Right lobe of liver (tissue), 6 donors: ENCODE results near the gene GRM5. TPM values are rescaled to one million over a fixed set of nuclear protein-coding genes. Genes with fewer than 3 reads are reported as not detected.
"Not testable (repeated sequence)": the region's sequence is repeated elsewhere in the genome, so short reads cannot be mapped to it uniquely, and the experiment has no call there.

Experiments used
- ATAC-seq, 4 donors: fragments of 200-7000 bp; cut with Tn5 transposase; one replicate each; pipeline ENCODE4 v1.9.1; 2020; ENCODE audit warnings: mild to moderate bottlenecking in 4 of 4, moderate library complexity in 4 of 4
- DNase-seq, 3 donors: peaks; one replicate each; pipeline ENCODE4 v3.0.0-alpha.2; 2020
- H3K27ac ChIP-seq, 3 donors: fragments of 200-600 bp; one replicate each; pipeline ENCODE4 v1.8.0; 2022
- H3K27me3 ChIP-seq, 2 donors: fragments of 200-600 bp; one replicate each; pipeline ENCODE4 v1.8.0; 2022
- H3K36me3 ChIP-seq, 4 donors: fragments of 200-600 bp; sonication (generic) in 1 of 4; one replicate each; pipeline versions ENCODE4 v1.5.1 to v1.8.0; 2017 to 2022; ENCODE audit warnings: control low read depth in 1 of 4
- H3K4me1 ChIP-seq, 4 donors: fragments of 200-600 bp; sonication (generic) in 1 of 4; one replicate each; pipeline versions ENCODE4 v1.5.1 to v1.8.0; 2017 to 2022; ENCODE audit warnings: control low read depth in 1 of 4
- H3K4me3 ChIP-seq, 3 donors: fragments of 200-600 bp; one replicate each; pipeline ENCODE4 v1.8.0; 2022
- H3K9me3 ChIP-seq, 4 donors: fragments of 200-600 bp; sonication (generic) in 1 of 4; one replicate each; pipeline versions ENCODE4 v1.5.1 to v1.8.0; 2017 to 2022; ENCODE audit warnings: control low read depth in 1 of 4
- CTCF ChIP-seq, 4 donors: fragments of 200-600 bp in 3 of 4; fragments of 450-650 bp in 1 of 4; IDR thresholded peaks; one replicate each; pipeline versions ENCODE4 v1.5.1 to v1.8.0; 2016 to 2022; ENCODE audit warnings: antibody characterized with exemption in 4 of 4, mild to moderate bottlenecking in 2 of 4
- POLR2A ChIP-seq: fragments of 450-650 bp; IDR thresholded peaks from one replicate; pipeline ENCODE4 v1.6.1; 2017; ENCODE audit warnings: antibody characterized with exemption, mild to moderate bottlenecking
- WGBS: methylation state at CpG from one replicate; pipeline ENCODE4 v1.1.6; 2018; ENCODE audit warnings: low coverage, low lambda C conversion rate; ENCODE audit not compliant: insufficient coverage; ENCODE audit errors: missing lambda C conversion rate; 5-methylcytosine and 5-hydroxymethylcytosine counted together
- intact Hi-C, 2 donors: fragments of 100-400 bp; cut with DNase I; formaldehyde crosslinking; loops; one replicate each; pipeline versions ENCODE4 v1.11.2 to v1.14.1; 2022
- small RNA-seq, 2 experiments: library from RNA; depleted of rRNA; stranded (forward); fragments of <200 nt; gene quantifications; one replicate each; pipeline ENCODE3, GENCODE V24; 2016
- total RNA-seq, 6 experiments: library from RNA; depleted of rRNA in 2 of 6; stranded (reverse); fragments of >200 nt in 2 of 6; fragmentation: NEBNext Ultra II Directional in 3 of 6; extraction: Animal tissue kit (Norgen Biotek cat#: 25700) in 3 of 6; gene quantifications; one replicate each; pipeline versions ENCODE4 v1.1.0 to v1.2.4, GENCODE V29; 2016 to 2023
- donor health status: DM: no; HTN: yes; CAD: no.
- donor health status: DM: no; HTN: no; CAD: no.
- donor health status: DM: no; HTN: no; CAD: no.
- donor health status: DM: no; HTN: yes; CAD: no.
- donor health status: DM: no; HTN: yes; CAD: no.

GRM5 gene
- total RNA-seq, 6 experiments from 2014 or later, result not detected

GRCh38 chr11:88464528-88464927 lies 601.3 kb downstream of the GRM5 start:
- no peaks in the 10 kb centered on the region for H3K4me1 ChIP-seq
- TF ChIP-seq CTCF (IDR thresholded peaks at IDR 0.05) (no peak), POLR2A (no peak)
- intact Hi-C loops, result no loop called here
- ATAC-seq (no peak), DNase-seq (no peak)
- 63% methylated on average over 4 of the region's 4 CpGs for WGBS
- no peak overlapping the region for H3K4me3 ChIP-seq
- no peaks in the 10 kb centered on the region for H3K27me3 ChIP-seq
- no peak overlapping the region for H3K27ac ChIP-seq
- no peaks in the 10 kb centered on the region for H3K9me3 ChIP-seq
- H3K36me3 ChIP-seq, result no peaks in the 10 kb centered on the region

- DNase-seq, result not testable (repeated sequence)
Measured at GRCh38 chr11:88463301-88463700, 602.5 kb downstream of the GRM5 start.

GRCh38 chr11:88458047-88458446 lies 607.7 kb downstream of the GRM5 start:
- H3K4me1 ChIP-seq, H3K4me3 ChIP-seq, H3K27ac ChIP-seq, DNase-seq, ATAC-seq, H3K36me3 ChIP-seq, H3K9me3 ChIP-seq, intact Hi-C loops, H3K27me3 ChIP-seq: not testable (repeated sequence)
- WGBS, result 86% methylated on average over 4 of the region's 4 CpGs

More at GRCh38 chr11:88463301-88463700, 602.5 kb downstream of the GRM5 start:
- H3K4me3 ChIP-seq, H3K4me1 ChIP-seq, H3K9me3 ChIP-seq, H3K27me3 ChIP-seq, intact Hi-C loops, H3K36me3 ChIP-seq, ATAC-seq, H3K27ac ChIP-seq: not testable (repeated sequence)
- 63% methylated on average over 4 of the region's 6 CpGs for WGBS

GRCh38 chr11:88455974-88456373 lies 609.8 kb downstream of the GRM5 start:
- WGBS, result 70% methylated on average over 2 of the region's 2 CpGs
- DNase-seq (no peak), ATAC-seq (no peak)
- no peaks in the 10 kb centered on the region for H3K36me3 ChIP-seq
- H3K4me1 ChIP-seq, result no peaks in the 10 kb centered on the region
- no peaks in the 10 kb centered on the region for H3K27me3 ChIP-seq
- intact Hi-C loops, result no loop called here
- no peaks in the 10 kb centered on the region for H3K9me3 ChIP-seq
- no peak for TF ChIP-seq POLR2A
- no peak for TF ChIP-seq CTCF (IDR thresholded peaks at IDR 0.05)
- no peak overlapping the region for H3K4me3 ChIP-seq
- H3K27ac ChIP-seq, result no peak overlapping the region

- no peaks in the 10 kb centered on the region for H3K27me3 ChIP-seq
- WGBS, result 49% methylated on average over 3 of the region's 3 CpGs
- H3K4me3 ChIP-seq, result no peak overlapping the region
- intact Hi-C loops, result no loop called here
- H3K27ac ChIP-seq, result no peak overlapping the region
- no peaks in the 10 kb centered on the region for H3K4me1 ChIP-seq
- H3K9me3 ChIP-seq, result no peaks in the 10 kb centered on the region
- no peak for ATAC-seq
- DNase-seq, result no peak
- TF ChIP-seq POLR2A (no peak), CTCF (IDR thresholded peaks at IDR 0.05) (no peak)
- no peaks in the 10 kb centered on the region for H3K36me3 ChIP-seq
Measured at GRCh38 chr11:88454881-88455280, 610.9 kb downstream of the GRM5 start.

Small RNA genes lying within 50 kb of the gene (small RNA-seq; reads per million reads assigned to genes)
- gene RNU6-16P, result 0 reads per million in 2 experiments

Other genes with a start within 250 kb of the GRM5 start
- not detected for gene TYR, start 111.9 kb upstream of the GRM5 start, total RNA-seq